Keratinocyte (primary cell): ENCODE measurements around the gene METTL2B.

Experiments
- CTCF ChIP-seq, 3 experiments: IDR thresholded peaks in 1 of 3; conservative IDR thresholded peaks in 1 of 3; optimal IDR thresholded peaks in 1 of 3; 2 replicates in 2 of 3; 3 replicates in 1 of 3; pipeline versions ENCODE3 to v1.5.1; 2011; ENCODE audit warnings: low read length in 3 of 3, mild to moderate bottlenecking in 3 of 3, moderate library complexity in 2 of 3, control low read depth in 1 of 3, inconsistent platforms in 1 of 3; ENCODE audit not compliant: insufficient read depth in 2 of 3; ENCODE audit errors: extremely low read depth in 1 of 3
- EZH2 ChIP-seq: IDR thresholded peaks from one replicate; pipeline ENCODE4 v1.6.1; 2012; ENCODE audit warnings: inconsistent platforms, mild to moderate bottlenecking, low read length, moderate library complexity

- no peak for TF ChIP-seq CTCF (optimal IDR thresholded peaks at IDR 0.05 in 1 of 3, IDR thresholded peaks at IDR 0.05 in 1 of 3, conservative IDR thresholded peaks at IDR 0.05 in 1 of 3; ENCODE audit: extremely low read depth in 1 of 3, insufficient read depth in 2 of 3, low read length in 3 of 3)
- TF ChIP-seq EZH2 = no peak
These were observed 41.9 kb upstream of the METTL2B start for GRCh38 chr7:128434413-128435326.
